ENCODE measurements around the gene ADCY5.

- TF ChIP-seq, protein P1, sequence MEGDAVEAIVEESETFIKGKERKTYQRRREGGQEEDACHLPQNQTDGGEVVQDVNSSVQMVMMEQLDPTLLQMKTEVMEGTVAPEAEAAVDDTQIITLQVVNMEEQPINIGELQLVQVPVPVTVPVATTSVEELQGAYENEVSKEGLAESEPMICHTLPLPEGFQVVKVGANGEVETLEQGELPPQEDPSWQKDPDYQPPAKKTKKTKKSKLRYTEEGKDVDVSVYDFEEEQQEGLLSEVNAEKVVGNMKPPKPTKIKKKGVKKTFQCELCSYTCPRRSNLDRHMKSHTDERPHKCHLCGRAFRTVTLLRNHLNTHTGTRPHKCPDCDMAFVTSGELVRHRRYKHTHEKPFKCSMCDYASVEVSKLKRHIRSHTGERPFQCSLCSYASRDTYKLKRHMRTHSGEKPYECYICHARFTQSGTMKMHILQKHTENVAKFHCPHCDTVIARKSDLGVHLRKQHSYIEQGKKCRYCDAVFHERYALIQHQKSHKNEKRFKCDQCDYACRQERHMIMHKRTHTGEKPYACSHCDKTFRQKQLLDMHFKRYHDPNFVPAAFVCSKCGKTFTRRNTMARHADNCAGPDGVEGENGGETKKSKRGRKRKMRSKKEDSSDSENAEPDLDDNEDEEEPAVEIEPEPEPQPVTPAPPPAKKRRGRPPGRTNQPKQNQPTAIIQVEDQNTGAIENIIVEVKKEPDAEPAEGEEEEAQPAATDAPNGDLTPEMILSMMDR (IDR thresholded peaks at IDR 0.05; ENCODE audit: low read depth, low read length, missing input control), result no peak
- TF ChIP-seq FOXA1 (IDR thresholded peaks at IDR 0.05) (no peak), RAD21 (IDR thresholded peaks at IDR 0.05) (no peak), SP1 (IDR thresholded peaks at IDR 0.05) (no peak), EGR1 (IDR thresholded peaks at IDR 0.05; ENCODE audit: low read depth in 2 of 2) (no peak), ZBTB33 (IDR thresholded peaks at IDR 0.05) (no peak), YY1 (IDR thresholded peaks at IDR 0.05) (no peak), REST (IDR thresholded peaks at IDR 0.05) (no peak), GABPA (IDR thresholded peaks at IDR 0.05 in 1 of 2, conservative IDR thresholded peaks at IDR 0.05 in 1 of 2) (no peak), MAX (IDR thresholded peaks at IDR 0.05) (no peak)
- TF ChIP-seq, protein P2, sequence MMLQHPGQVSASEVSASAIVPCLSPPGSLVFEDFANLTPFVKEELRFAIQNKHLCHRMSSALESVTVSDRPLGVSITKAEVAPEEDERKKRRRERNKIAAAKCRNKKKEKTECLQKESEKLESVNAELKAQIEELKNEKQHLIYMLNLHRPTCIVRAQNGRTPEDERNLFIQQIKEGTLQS (IDR thresholded peaks at IDR 0.05), result no peak
Observed at GRCh38 chr3:123258359-123258758, 190.5 kb downstream of the ADCY5 start.

Data from liver (tissue), 3 donors.